Heart left ventricle (tissue), 16 donors: Measurements from ENCODE around the gene CYYR1. TPM values are rescaled to one million over a fixed set of nuclear protein-coding genes. Genes with fewer than 3 reads are reported as not detected.

Experiments used
- ATAC-seq, 4 donors: fragments of 200-7000 bp; cut with Tn5 transposase; one replicate each; pipeline ENCODE4 v1.9.1; 2020 to 2022; ENCODE audit warnings: moderate library complexity in 4 of 4, mild to moderate bottlenecking in 3 of 4, moderate number of reproducible peaks in 1 of 4
- DNase-seq, 5 donors: peaks; one replicate each; pipeline ENCODE4 v3.0.0-alpha.2; 2020
- H3K27ac ChIP-seq, 12 donors: fragments of 200-600 bp; sonication (generic) in 4 of 12; one replicate each; pipeline versions ENCODE4 v1.5.0 to v1.8.0; 2016 to 2022; ENCODE audit warnings: mild to moderate bottlenecking in 2 of 12
- H3K27me3 ChIP-seq, 9 donors: fragments of 200-600 bp; sonication (generic) in 2 of 9; one replicate each; pipeline versions ENCODE4 v1.5.1 to v1.8.0; 2016 to 2022; ENCODE audit warnings: mild to moderate bottlenecking in 3 of 9
- H3K36me3 ChIP-seq, 9 donors: fragments of 200-600 bp; sonication (generic) in 2 of 9; one replicate each; pipeline versions ENCODE4 v1.5.0 to v1.8.0; 2018 to 2022; ENCODE audit warnings: mild to moderate bottlenecking in 2 of 9
- H3K4me1 ChIP-seq, 12 donors: fragments of 200-600 bp; sonication (generic) in 4 of 12; one replicate each; pipeline versions ENCODE4 v1.5.0 to v1.8.0; 2016 to 2022; ENCODE audit warnings: mild to moderate bottlenecking in 3 of 12
- H3K4me3 ChIP-seq, 12 donors: fragments of 200-600 bp; sonication (generic) in 4 of 12; one replicate each; pipeline versions ENCODE4 v1.5.0 to v1.8.0; 2017 to 2022; ENCODE audit warnings: mild to moderate bottlenecking in 9 of 12, moderate library complexity in 4 of 12
- H3K9me3 ChIP-seq, 12 donors: fragments of 200-600 bp; sonication (generic) in 4 of 12; one replicate each; pipeline versions ENCODE4 v1.5.0 to v1.8.0; 2016 to 2022; ENCODE audit warnings: mild to moderate bottlenecking in 1 of 12
- POLR2A ChIP-seq, 2 donors: fragments of 450-650 bp; IDR thresholded peaks; one replicate each; pipeline ENCODE4 v1.6.1; 2017; ENCODE audit warnings: antibody characterized with exemption in 2 of 2, mild to moderate bottlenecking in 2 of 2, moderate library complexity in 2 of 2
- WGBS, 4 donors: extraction: QIAGEN DNeasy Blood & Tissue Kit in 2 of 4; methylation state at CpG; one replicate each; pipeline versions ENCODE4 v1.1.5 to v1.1.7; 2013 to 2018; 5-methylcytosine and 5-hydroxymethylcytosine counted together
- intact Hi-C, 10 donors: fragments of 100-400 bp; cut with DNase I; formaldehyde crosslinking; loops; one replicate each; pipeline versions ENCODE4 v1.11.1 to v1.14.2; 2022
- polyA plus RNA-seq, 2 donors: library from polyadenylated mRNA; stranded (reverse); fragments of 200-250 nt; gene quantifications; one replicate each; pipeline ENCODE4 v1.2.3, GENCODE V29; 2013
- total RNA-seq, 9 donors: library from RNA; depleted of rRNA in 2 of 9; stranded (reverse); fragments of >200 nt in 2 of 9; fragmentation: NEBNext Ultra II Directional in 3 of 9; extraction: Animal tissue kit (Norgen Biotek cat#: 25700) in 3 of 9; gene quantifications; one replicate each; pipeline versions ENCODE4 v1.1.0 to v1.2.4, GENCODE V29; 2016 to 2023
- TF ChIP-seq, protein P1 (sequence below), 12 donors: fragments of 200-600 bp; sonication (generic) in 4 of 12; IDR thresholded peaks; one replicate each; pipeline versions ENCODE4 v1.5.0 to v1.8.0; 2018 to 2022; ENCODE audit warnings: antibody characterized with exemption in 12 of 12, mild to moderate bottlenecking in 5 of 12
- donor health status: ischemic (EF 13 %, LVEDD 7.1; RV severe dilation, severe dysfunction).
- donor health status: healthy with polysubstance abuse.
- donor health status: DM: no; HTN: yes; CAD: no.
- donor health status: DM: no; HTN: no; CAD: no.
- donor health status: ischemic (EF 25% LVEDD 6.9; RV normal size, moderate dysfunction).
- donor health status: ischemic (EF 25% LVEDD 5.7; RV mildly dilated, moderate dysfunction).
- donor health status: healthy.
- donor health status: DM: yes; HTN: yes; CAD: no.
- donor health status: ischemic (EF 35%, LVEDD 5.7; RV mildly dilated, moderate dysfunction).
- donor health status: nonischemic (EF 11% LVEDD 7.7; RV severe dilation, severe dysfunction).
- donor health status: DM: yes; HTN: yes; CAD: no.
- donor health status: PGD.
- donor health status: ischemic (EF 29% LVEDD 5.4; RV normal size, mild dysfunction).
- donor health status: nonischemic (EF 23%, LVEDD 6.1; RV moderate dilation, normal function).

CYYR1 gene
- total and polyA plus RNA-seq, 11 donors: 12.1 to 37.6 (median 17.2) TPM

DNA sequence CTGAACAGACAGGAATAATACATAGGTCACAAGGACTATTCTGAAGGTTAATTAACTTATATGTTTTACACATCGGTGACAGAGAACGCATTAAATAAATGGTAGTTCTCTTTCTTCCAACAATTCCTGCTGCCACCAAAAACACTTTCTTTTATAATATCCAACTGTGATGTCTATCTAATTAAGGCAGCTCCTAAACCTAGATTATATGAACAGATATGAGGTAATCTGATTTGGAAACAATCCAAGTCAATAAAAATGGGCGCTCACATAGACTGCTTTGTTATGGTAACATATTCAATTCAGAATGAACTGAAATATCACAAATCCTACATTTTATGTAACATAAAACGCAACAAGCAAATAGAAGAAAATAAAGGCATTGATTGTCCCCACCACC, 16.0 kb downstream of the CYYR1 start:
- intact Hi-C loops: no loop called here
- Histone ChIP-seq H3K27me3 (no peaks in the 10 kb centered on the region), H3K4me1 (peaks cover 0 to 10% (median 0%) of the 10 kb centered on the region in 12 donors), H3K9me3 (no peaks in the 10 kb centered on the region), H3K36me3 (peaks cover 0 to 14% (median 0%) of the 10 kb centered on the region in 9 donors), H3K4me3 (no peak overlapping the region), H3K27ac (peak overlapping the region in 2 of 12 donors; percentile 10 to 51)
- WGBS, 4 donors: 71 to 82% (median 78%) methylated on average over 4 of the region's 4 CpGs
- DNase-seq (no peak), ATAC-seq (no peak)
- no peak for TF ChIP-seq POLR2A (IDR thresholded peaks at IDR 0.05)
- TF ChIP-seq, protein P1, sequence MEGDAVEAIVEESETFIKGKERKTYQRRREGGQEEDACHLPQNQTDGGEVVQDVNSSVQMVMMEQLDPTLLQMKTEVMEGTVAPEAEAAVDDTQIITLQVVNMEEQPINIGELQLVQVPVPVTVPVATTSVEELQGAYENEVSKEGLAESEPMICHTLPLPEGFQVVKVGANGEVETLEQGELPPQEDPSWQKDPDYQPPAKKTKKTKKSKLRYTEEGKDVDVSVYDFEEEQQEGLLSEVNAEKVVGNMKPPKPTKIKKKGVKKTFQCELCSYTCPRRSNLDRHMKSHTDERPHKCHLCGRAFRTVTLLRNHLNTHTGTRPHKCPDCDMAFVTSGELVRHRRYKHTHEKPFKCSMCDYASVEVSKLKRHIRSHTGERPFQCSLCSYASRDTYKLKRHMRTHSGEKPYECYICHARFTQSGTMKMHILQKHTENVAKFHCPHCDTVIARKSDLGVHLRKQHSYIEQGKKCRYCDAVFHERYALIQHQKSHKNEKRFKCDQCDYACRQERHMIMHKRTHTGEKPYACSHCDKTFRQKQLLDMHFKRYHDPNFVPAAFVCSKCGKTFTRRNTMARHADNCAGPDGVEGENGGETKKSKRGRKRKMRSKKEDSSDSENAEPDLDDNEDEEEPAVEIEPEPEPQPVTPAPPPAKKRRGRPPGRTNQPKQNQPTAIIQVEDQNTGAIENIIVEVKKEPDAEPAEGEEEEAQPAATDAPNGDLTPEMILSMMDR (IDR thresholded peaks at IDR 0.05): no peak

GRCh38 chr21:26555540-26556146, 17.4 kb downstream of the CYYR1 start:
- Histone ChIP-seq H3K9me3 (no peaks in the 10 kb centered on the region), H3K4me1 (peaks cover 0 to 16% (median 4%) of the 10 kb centered on the region in 12 donors), H3K27ac (peak overlapping the region in 7 of 12 donors; percentile 7 to 60 (median 41)), H3K36me3 (peaks cover 0 to 9% (median 0%) of the 10 kb centered on the region in 9 donors), H3K4me3 (no peak overlapping the region), H3K27me3 (no peaks in the 10 kb centered on the region)
- peak in 2 of 4 donors; percentile 38 to 59 for ATAC-seq
- no peak for TF ChIP-seq POLR2A (IDR thresholded peaks at IDR 0.05)
- TF ChIP-seq, protein P1 (IDR thresholded peaks at IDR 0.05): no peak
- intact Hi-C loops: no loop called here
- 46 to 58% (median 54%) methylated on average over 1 of the region's 1 CpG for WGBS, 4 donors
- DNase-seq: no peak

GRCh38 chr21:26554365-26554764, 18.7 kb downstream of the CYYR1 start:
- DNase-seq (no peak), ATAC-seq (no peak)
- Histone ChIP-seq H3K27ac (peak overlapping the region in 9 of 12 donors; percentile 10 to 60 (median 47)), H3K36me3 (peaks cover 0 to 9% (median 0%) of the 10 kb centered on the region in 9 donors), H3K9me3 (no peaks in the 10 kb centered on the region), H3K27me3 (no peaks in the 10 kb centered on the region), H3K4me1 (peaks cover 0 to 24% (median 4%) of the 10 kb centered on the region in 12 donors), H3K4me3 (no peak overlapping the region)
- WGBS, 4 donors: 48 to 68% (median 60%) methylated on average over 2 of the region's 2 CpGs
- intact Hi-C loops: no loop called here
- TF ChIP-seq, protein P1 (IDR thresholded peaks at IDR 0.05): no peak
- no peak for TF ChIP-seq POLR2A (IDR thresholded peaks at IDR 0.05)

GRCh38 chr21:26553898-26554297, 19.2 kb downstream of the CYYR1 start:
- TF ChIP-seq, protein P1 (IDR thresholded peaks at IDR 0.05): no peak
- no peak for TF ChIP-seq POLR2A (IDR thresholded peaks at IDR 0.05)
- WGBS, 4 donors: 92 to 98% (median 93%) methylated on average over 2 of the region's 2 CpGs
- DNase-seq: no peak
- Histone ChIP-seq H3K4me1 (peaks cover 0 to 25% (median 4%) of the 10 kb centered on the region in 12 donors), H3K36me3 (peaks cover 0 to 7% (median 0%) of the 10 kb centered on the region in 9 donors), H3K4me3 (no peak overlapping the region), H3K9me3 (no peaks in the 10 kb centered on the region), H3K27ac (peak overlapping the region in 1 of 12 donors; percentile 11), H3K27me3 (no peaks in the 10 kb centered on the region)
- no peak for ATAC-seq
- intact Hi-C loops: no loop called here
